OCI-LY7 (cell line): Measurements from ENCODE around the gene INF2. TPM values are rescaled to one million over a fixed set of nuclear protein-coding genes. Genes with fewer than 3 reads are reported as not detected.
"Not testable (repeated sequence)": the region's sequence is repeated elsewhere in the genome, so short reads cannot be mapped to it uniquely, and the experiment has no call there.

ENCODE experiments used
- BruUV-seq: library from RNA; stranded (reverse); fragments of 400-500 nt; replicated peaks from 2 replicates; lab custom pipeline; 2021; lab: Mats Ljungman, UMichigan
- CTCF ChIA-PET: fragments of 300-600 bp; sonication (Branson Sonifier 250); formaldehyde crosslinking; loops from one replicate; lab custom pipeline; 2022; ENCODE audit warnings: antibody characterized with exemption; ENCODE audit not compliant: unreplicated experiment; lab: Charles Lee
- POLR2A ChIA-PET: fragments of 300-600 bp; sonication (Branson Sonifier 250); formaldehyde crosslinking; loops from one replicate; lab custom pipeline; 2022; ENCODE audit warnings: antibody characterized with exemption; lab: Charles Lee
- DNase-seq: peaks from one replicate; pipeline ENCODE4 v3.0.0-alpha.2; 2015; ENCODE audit warnings: low spot score
- H2AFZ ChIP-seq: fragments of 200-600 bp; sonication (generic), shearing (Covaris generic); 2 replicates; pipeline ENCODE4 v1.6.1; 2014; ENCODE audit warnings: mild to moderate bottlenecking, antibody characterized with exemption, low read length, moderate library complexity
- H3K27ac ChIP-seq: fragments of 200-600 bp; sonication (generic); 2 replicates; pipeline ENCODE4 v1.5.1; 2014; ENCODE audit warnings: mixed run types, low read depth, mild to moderate bottlenecking, moderate library complexity, low read length, inconsistent platforms; ENCODE audit not compliant: poor library complexity, severe bottlenecking
- H3K36me3 ChIP-seq: fragments of 200-600 bp; sonication (generic); 2 replicates; pipeline ENCODE4 v1.6.1; 2014; ENCODE audit warnings: mild to moderate bottlenecking, antibody characterized with exemption, low read length, moderate library complexity, mixed read lengths; ENCODE audit not compliant: insufficient read depth
- H3K4me1 ChIP-seq: fragments of 200-600 bp; sonication (generic); 2 replicates; pipeline ENCODE4 v1.5.1; 2014; ENCODE audit warnings: mild to moderate bottlenecking, low read length; ENCODE audit not compliant: insufficient read depth, poor library complexity, severe bottlenecking
- H3K4me2 ChIP-seq: fragments of 200-600 bp; sonication (generic); 2 replicates; pipeline ENCODE4 v1.6.1; 2014; ENCODE audit warnings: mild to moderate bottlenecking, low read length
- H3K4me3 ChIP-seq: fragments of 200-600 bp; sonication (generic); 2 replicates; pipeline ENCODE4 v1.5.1; 2014; ENCODE audit warnings: mild to moderate bottlenecking, low read depth, low read length; ENCODE audit not compliant: poor library complexity, severe bottlenecking
- H3K79me2 ChIP-seq: fragments of 200-600 bp; sonication (generic); 2 replicates; pipeline ENCODE4 v1.6.1; 2016; ENCODE audit warnings: low read depth, mild to moderate bottlenecking, low read length, moderate library complexity, mixed read lengths; ENCODE audit not compliant: insufficient read depth
- H3K9me2 ChIP-seq: fragments of 200-600 bp; sonication (generic); 2 replicates; pipeline ENCODE4 v1.6.1; 2016; ENCODE audit warnings: mild to moderate bottlenecking, low read length, mixed read lengths; ENCODE audit not compliant: insufficient read depth
- H3K9me3 ChIP-seq: fragments of 200-600 bp; sonication (generic); 2 replicates; pipeline ENCODE4 v1.6.1; 2014; ENCODE audit warnings: mild to moderate bottlenecking, mixed run types, low read length, mixed read lengths
- H4K20me1 ChIP-seq: fragments of 200-600 bp; sonication (generic); 2 replicates; pipeline ENCODE4 v1.6.1; 2014; ENCODE audit warnings: mild to moderate bottlenecking, antibody characterized with exemption, low read length, moderate library complexity, mixed read lengths; ENCODE audit not compliant: insufficient read depth
- EZH2phosphoT487 ChIP-seq: fragments of 200-600 bp; sonication (generic); IDR thresholded peaks from 2 replicates; pipeline ENCODE4 v1.6.1; 2018; ENCODE audit warnings: low read depth, borderline replicate concordance, mild to moderate bottlenecking, mixed run types, antibody characterized with exemption, low read length, moderate library complexity, mixed read lengths
- intact Hi-C: fragments of 100-400 bp; cut with micrococcal nuclease; formaldehyde crosslinking; loops from one replicate; pipeline ENCODE4 v1.10.0; 2022; ENCODE audit not compliant: unreplicated experiment
- total RNA-seq, 2 experiments: library from RNA; depleted of rRNA in 1 of 2; stranded (reverse); fragments of >200 nt in 1 of 2; shearing (Covaris generic) in 1 of 2; gene quantifications; 2 replicates each; pipeline ENCODE4 v1.2.3, GENCODE V29; 2014 to 2022
- TF ChIP-seq, protein P1 (sequence below): fragments of 200-600 bp; sonication (generic); conservative IDR thresholded peaks from 2 replicates; pipeline ENCODE4 v1.5.1; 2014; ENCODE audit warnings: mild to moderate bottlenecking, antibody characterized with exemption, low read length, moderate library complexity, mixed read lengths

Gene INF2
- total RNA-seq, 2 experiments from 2014 or later = 39.4 to 51.6 TPM

DNA sequence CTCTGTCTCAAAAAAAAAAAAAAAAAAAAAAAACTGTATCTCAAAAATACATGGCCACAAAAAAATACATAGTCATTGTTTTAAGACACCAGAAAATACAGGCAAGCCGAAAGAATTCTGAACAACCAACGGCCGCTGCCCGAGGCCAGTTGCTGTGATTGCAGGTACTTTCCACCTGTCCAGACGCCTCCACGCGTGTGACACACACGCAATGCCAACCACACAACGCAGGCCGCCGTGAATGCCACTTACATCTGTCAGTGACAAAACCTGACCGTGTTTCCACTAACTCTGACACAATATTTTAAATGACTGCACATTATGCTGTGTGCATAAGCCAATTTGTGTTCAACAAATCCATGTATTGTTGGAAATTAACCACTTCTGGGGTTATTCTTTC lies 22.4 kb upstream of the INF2 start:
- CTCF ChIA-PET = no interaction called here
- BruUV-seq = no TSS peak
- TF ChIP-seq EZH2phosphoT487 = no peak
- TF ChIP-seq, protein P1, sequence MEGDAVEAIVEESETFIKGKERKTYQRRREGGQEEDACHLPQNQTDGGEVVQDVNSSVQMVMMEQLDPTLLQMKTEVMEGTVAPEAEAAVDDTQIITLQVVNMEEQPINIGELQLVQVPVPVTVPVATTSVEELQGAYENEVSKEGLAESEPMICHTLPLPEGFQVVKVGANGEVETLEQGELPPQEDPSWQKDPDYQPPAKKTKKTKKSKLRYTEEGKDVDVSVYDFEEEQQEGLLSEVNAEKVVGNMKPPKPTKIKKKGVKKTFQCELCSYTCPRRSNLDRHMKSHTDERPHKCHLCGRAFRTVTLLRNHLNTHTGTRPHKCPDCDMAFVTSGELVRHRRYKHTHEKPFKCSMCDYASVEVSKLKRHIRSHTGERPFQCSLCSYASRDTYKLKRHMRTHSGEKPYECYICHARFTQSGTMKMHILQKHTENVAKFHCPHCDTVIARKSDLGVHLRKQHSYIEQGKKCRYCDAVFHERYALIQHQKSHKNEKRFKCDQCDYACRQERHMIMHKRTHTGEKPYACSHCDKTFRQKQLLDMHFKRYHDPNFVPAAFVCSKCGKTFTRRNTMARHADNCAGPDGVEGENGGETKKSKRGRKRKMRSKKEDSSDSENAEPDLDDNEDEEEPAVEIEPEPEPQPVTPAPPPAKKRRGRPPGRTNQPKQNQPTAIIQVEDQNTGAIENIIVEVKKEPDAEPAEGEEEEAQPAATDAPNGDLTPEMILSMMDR = no peak

DNA sequence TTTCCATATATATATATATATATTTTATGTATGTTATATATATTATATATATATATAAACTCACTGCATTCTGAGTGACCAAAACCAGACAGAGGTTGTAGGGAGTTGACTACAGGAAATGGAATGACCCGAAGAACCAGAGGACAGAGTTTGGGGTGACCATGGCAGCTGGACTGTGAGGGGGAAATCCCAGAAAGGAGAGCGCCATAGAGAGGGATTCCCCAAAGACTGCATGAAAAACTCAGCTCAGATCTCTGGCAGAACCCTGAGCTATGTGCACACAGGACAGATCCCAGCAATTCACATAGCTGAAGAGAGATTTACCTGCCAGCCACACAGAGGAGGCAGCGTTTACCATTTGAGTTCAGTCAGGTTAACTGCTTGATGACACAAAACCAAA lies 19.7 kb upstream of the INF2 start:
- Histone ChIP-seq H3K27ac (no peak overlapping the region), H3K36me3 (no peaks in the 10 kb centered on the region), H3K4me3 (no peak overlapping the region), H4K20me1 (no peaks in the 10 kb centered on the region), H3K9me2 (no peaks in the 10 kb centered on the region), H2AFZ (no peak overlapping the region), H3K4me2 (no peak overlapping the region), H3K9me3 (no peaks in the 10 kb centered on the region), H3K79me2 (no peaks in the 10 kb centered on the region), H3K4me1 (peaks cover 17% of the 10 kb centered on the region)
- CTCF ChIA-PET = no interaction called here
- TF ChIP-seq, protein P1 = no peak
- TF ChIP-seq EZH2phosphoT487 = no peak
- intact Hi-C loops = no loop called here
- BruUV-seq = no TSS peak
- DNase-seq = no peak
- POLR2A ChIA-PET = interaction anchor here (1.9 kb wide), 1 partner anchor 12 kb away, joined by 9 read pairs; no protein-coding TSS in a partner anchor

More for the DNA sequence above, 22.4 kb upstream of the INF2 start:
- no peaks in the 10 kb centered on the region for H3K9me2 ChIP-seq
- no peak for DNase-seq
- no peak overlapping the region for H3K4me2 ChIP-seq
- H3K4me3 ChIP-seq = no peak overlapping the region
- no peaks in the 10 kb centered on the region for H3K79me2 ChIP-seq
- no peak overlapping the region for H3K27ac ChIP-seq
- no peaks in the 10 kb centered on the region for H3K36me3 ChIP-seq
- intact Hi-C loops = no loop called here
- POLR2A ChIA-PET = no interaction called here
- H2AFZ ChIP-seq = no peak overlapping the region
- no peaks in the 10 kb centered on the region for H3K9me3 ChIP-seq
- H4K20me1 ChIP-seq = no peaks in the 10 kb centered on the region
- H3K4me1 ChIP-seq = peaks cover 35% of the 10 kb centered on the region

DNA sequence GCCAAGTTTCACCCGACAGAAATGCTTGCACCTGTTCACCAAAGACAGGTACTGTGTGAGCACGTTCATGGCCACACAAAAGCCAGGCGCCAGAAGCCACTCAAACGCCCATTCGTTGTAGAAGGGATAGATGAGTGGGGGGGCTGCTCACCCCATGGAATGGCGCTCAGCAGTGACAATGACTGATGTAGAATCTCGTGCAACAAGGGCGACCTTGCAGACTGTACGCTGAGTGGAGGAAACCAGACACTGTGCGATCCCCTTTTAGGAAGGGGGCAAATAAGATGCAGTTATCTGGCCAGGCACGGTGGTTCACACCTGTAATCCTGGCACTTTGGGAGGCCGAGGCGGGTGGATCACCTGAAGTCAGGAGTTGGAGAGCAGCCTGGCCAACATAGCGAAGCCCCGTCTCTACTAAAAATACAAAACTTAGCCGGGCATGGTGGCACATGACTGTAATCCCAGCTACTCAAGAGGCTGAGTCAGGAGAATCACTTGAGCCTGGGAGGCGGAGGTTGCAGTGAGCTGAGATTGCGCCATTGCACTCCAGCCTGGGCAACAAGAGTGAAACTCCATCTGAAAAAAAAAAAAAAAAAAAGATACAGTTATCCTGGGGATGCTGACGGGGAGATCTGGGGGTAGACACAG lies 18.0 kb upstream of the INF2 start:
- H3K27ac ChIP-seq, intact Hi-C loops, H3K79me2 ChIP-seq, H3K4me3 ChIP-seq, H3K36me3 ChIP-seq, H4K20me1 ChIP-seq, BruUV-seq, H3K4me2 ChIP-seq, H3K4me1 ChIP-seq, H3K9me2 ChIP-seq, H3K9me3 ChIP-seq, DNase-seq, CTCF ChIA-PET, H2AFZ ChIP-seq: not testable (repeated sequence)
- POLR2A ChIA-PET = interaction anchor here (0.7 kb wide), 1 partner anchor 10 kb away, joined by 3 read pairs; no protein-coding TSS in a partner anchor

DNA sequence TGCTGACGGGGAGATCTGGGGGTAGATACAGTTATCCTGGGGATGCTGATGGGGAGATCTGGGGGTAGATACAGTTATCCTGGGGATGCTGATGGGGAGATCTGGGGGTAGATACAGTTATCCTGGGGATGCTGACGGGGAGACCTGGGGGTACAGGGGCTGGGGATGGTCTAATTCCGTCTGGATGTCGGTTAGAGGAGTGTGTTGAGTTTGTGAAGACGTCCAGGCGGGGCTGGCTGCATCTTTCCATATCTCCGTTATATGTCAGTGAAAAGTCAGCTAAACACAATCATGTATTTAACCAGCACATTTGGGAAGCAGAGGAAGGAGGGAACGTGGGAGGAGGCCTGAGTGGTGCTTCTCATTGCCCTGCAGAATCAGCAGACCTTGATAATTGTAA lies 17.3 kb upstream of the INF2 start:
- POLR2A ChIA-PET = interaction anchor here (0.7 to 1.1 kb wide), 2 partner anchors 8 to 9 kb away, joined by 3 read pairs; no protein-coding TSS in a partner anchor
- H3K4me2 ChIP-seq, H4K20me1 ChIP-seq, intact Hi-C loops, H3K27ac ChIP-seq, H2AFZ ChIP-seq, H3K4me1 ChIP-seq, H3K9me3 ChIP-seq, H3K79me2 ChIP-seq, BruUV-seq, H3K9me2 ChIP-seq, H3K36me3 ChIP-seq, CTCF ChIA-PET, DNase-seq, H3K4me3 ChIP-seq: not testable (repeated sequence)
